ENCODE results near the gene C12orf75.
"Not testable (repeated sequence)": the region's sequence is repeated elsewhere in the genome, so short reads cannot be mapped to it uniquely, and the experiment has no call there.

The C12orf75 gene

DNA sequence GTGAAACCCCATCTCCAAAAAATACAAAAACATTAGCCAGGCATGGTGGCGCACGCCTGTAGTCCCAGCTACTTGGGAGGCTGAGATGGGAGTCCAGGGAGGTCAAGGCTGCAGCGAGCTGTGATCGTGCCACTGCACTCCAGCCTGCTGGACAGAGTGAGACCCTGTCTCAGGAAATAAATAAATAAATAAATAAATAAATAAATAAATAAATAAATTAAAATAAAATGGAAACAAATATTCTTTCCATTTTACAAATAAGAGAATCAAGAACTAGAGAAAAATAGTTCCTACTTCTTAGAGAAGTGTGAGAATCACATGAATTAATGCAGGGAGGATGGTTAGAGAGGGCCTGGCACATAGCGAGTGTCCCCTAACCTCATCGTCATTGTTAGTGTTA lies 53.7 kb downstream of the C12orf75 start:
- no peak for DNase-seq

- no peak for DNase-seq
Measured at GRCh38 chr12:105384916-105385535, 54.5 kb downstream of the C12orf75 start.

- no peak for DNase-seq
Measured at GRCh38 chr12:105386431-105386830, 55.9 kb downstream of the C12orf75 start.

DNA sequence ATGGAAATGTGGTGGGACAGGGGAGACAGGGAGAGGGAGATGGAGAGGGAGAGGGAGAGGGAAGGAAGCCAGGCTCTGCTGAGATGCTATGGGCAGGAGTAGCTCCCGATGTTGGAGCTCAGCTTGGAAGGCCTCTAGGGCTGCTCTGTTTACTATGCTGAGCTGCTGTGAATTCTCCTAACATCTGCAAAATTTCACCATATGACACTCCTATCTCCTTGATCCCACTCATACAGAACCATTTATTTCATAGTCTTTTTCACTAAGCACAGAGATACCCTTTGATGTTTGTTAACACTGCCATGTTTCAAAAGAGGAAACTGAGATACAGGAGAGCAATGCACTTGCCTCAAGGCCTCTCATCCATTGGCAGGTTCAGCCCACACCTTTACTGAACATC lies 60.7 kb downstream of the C12orf75 start:
- no peak for DNase-seq

DNA sequence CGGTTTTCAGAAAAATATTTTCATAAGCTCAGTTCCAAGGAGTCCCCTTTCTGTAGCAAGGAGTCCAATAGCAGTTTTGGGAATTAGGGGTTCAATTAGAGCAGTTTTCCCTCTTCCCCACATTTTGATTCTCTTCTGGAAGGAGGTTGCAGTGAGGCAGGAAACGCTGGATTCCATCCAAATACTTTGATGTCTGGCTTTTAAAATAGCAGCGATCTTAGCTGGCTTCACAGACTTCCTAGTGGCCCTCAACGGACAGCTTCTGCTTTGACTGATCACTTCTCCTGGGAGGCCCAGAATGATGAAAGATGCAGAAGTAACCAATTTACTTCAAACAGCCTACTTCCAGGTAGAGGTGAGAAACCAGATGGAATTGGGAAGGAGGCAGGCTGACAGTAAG lies 63.1 kb downstream of the C12orf75 start:
- DNase-seq, result no peak

GRCh38 chr12:105396024-105396423 lies 65.5 kb downstream of the C12orf75 start:
- DNase-seq, result no peak

- no peak for DNase-seq
Measured at GRCh38 chr12:105396983-105397382, 66.5 kb downstream of the C12orf75 start.

DNA sequence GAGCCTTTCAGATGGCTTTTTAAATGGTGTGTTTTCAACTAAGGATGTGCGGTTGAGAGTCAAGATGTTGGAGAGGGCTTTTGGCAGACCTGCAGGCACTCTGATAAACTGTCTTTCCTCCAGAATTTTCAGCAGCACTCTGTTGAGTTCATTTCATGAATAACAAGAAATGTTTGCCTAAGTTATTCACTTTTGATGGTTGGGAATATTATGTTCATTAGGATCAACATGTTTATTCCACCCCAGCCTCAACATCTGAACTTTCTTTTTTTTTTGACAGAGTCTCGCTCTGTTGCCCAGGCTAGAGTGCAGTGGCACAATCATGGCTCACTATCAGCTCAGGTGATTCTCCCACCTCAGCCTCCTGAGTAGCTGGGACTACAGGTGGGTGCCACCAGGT lies 68.4 kb downstream of the C12orf75 start:
- DNase-seq, result no peak

GRCh38 chr12:105399428-105400081 lies 69.1 kb downstream of the C12orf75 start:
- DNase-seq, result no peak

DNA sequence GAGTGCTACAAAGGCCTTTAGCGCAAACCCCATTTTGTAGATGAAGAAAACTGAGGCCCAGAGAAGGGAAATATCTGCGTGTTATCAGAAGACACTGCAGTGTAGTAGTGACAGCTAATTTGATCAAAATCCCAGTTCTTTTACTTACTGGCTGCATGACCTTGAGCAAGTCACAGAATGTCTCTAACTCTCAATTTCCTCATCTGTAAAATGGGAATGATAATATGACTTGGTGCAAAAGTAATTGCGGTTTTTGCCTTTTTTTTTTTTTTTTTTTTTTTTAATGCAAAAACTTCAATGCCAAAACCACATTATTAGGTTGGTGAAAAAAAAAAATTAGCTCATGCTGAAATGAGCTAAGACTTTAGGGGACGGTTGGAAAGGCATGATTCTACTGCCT lies 69.7 kb downstream of the C12orf75 start:
- DNase-seq, result no peak

- DNase-seq, result no peak
Measured at GRCh38 chr12:105401198-105401597, 70.7 kb downstream of the C12orf75 start.

DNA sequence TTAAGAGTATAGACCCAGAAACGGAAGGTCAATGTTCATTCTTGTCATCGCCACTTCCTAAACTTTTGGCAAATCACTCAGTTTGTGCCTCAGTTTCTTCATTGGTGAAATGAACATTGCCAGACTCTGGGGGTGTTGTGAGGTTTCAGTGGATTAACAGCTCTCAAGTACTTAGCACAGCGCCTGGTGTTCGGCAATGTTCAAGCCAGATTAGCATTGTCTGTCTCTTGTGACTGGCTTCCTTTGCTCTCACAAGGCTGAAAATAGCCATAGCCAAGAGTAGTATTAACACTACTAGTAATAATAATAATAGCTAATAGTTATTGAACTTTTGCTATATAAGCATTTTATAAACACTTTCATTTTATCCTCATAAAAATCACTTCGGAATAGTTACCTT lies 71.9 kb downstream of the C12orf75 start:
- no peak for DNase-seq

GRCh38 chr12:105403095-105403494 lies 72.6 kb downstream of the C12orf75 start:
- no peak for DNase-seq

DNA sequence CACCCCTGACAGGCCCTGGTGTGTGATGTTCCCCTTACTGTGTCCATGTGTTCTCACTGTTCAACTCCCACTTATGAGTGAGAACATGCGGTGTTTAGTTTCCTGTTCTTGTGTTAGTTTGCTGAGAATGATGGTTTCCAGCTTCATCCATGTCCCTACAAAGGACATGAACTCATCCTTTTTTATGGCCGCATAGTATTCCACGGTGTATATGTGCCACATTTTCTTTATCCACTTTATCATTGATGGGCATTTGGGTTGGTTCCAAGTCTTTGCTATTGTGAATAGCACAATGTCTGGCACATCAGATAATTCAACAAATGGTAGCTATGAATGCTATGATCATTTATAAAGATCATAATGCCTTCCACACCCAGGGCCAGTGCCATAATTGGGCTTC lies 73.6 kb downstream of the C12orf75 start:
- DNase-seq, result not testable (repeated sequence)

GRCh38 chr12:105406497-105406896 lies 76.0 kb downstream of the C12orf75 start:
- no peak for DNase-seq

DNA sequence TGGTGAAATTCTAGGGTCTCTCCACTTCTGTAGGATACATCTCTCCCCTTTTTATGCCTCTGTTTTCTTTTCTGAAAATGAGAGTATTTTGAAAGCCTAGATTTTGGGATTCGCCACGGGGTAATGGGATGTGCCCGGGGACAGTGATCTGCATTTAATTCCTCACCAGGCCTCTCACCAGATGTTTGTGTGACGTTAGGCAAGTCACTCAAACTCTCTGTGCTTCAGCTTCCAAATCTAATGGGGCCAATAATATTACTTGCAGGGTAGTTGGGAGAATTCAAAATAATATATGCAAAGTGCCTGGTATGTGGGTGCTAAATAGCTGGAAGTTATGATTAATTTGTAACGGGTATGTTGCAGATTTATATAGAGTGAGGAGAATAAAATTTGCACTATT lies 78.8 kb downstream of the C12orf75 start:
- no peak for DNase-seq

- no peak for DNase-seq
Measured at GRCh38 chr12:105409801-105410471, 79.4 kb downstream of the C12orf75 start.

DNA sequence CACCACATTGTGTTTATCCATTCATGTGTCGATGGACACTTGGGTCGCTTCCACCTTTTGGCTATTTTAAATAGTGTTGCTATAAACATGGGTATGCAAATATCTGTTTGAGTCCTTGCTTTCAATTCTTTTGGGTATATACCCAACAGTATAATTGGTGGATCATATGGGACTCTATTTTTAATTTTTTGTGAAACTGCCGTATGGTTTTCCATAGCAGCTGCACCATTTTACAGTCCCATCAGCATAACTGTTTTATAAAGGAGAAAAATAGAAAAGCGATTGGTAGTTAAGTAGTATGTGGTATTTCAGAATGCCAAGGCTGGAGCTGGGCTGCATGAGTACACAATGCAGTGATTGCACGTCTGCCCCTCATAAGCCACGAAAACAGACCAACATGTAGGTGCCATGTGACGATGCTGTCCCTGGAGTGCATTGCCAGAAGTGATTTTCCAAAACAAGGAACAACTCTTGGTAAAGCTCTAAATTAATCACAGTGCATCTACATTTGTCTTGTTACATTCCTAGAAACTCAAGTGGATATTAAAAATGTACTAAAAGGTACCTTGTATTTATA lies 83.5 kb downstream of the C12orf75 start:
- DNase-seq, result no peak

- no peak for DNase-seq
Measured at GRCh38 chr12:105417732-105418131, 87.2 kb downstream of the C12orf75 start.

DNA sequence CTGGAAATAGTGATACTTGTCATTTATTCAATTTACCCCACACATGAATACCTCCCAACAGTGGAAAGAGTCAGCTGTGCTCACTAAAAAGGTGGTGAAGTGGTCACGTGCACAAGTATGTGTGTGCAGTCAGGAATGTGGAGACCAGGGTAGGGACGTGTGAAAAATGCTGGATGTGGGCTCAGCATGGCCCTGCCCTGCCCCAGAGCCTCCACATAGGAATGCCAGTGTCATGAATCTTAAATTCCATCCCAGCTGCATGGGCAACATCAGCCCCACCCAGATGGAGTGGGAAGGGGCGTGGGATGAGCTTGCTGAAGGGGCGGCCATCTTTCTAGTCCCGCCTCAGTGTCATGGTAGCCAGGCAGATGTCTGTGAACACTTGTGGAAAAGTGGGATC lies 87.7 kb downstream of the C12orf75 start:
- no peak for DNase-seq

DNA sequence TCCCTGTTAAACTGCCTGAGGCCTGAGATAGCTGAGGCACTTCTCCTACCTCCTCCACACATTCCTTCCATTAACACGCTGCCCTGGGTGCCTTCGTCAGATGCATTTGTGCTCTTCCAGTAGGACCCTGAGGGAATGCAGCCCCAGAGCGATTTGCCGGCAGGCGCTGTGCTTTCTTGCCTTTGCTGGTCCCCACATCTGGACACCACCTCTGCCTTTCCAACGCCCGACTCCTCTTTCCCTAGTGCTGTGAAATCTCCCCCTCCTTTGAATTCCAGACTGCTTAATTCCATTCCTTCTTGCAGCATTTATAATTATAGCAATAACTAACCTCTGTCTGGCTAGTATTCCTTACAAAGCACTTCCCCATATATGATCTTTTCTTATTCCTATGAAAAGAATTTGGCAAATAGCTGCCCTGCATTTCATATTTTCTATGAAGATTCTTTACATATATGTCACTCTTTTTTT lies 88.4 kb downstream of the C12orf75 start:
- no peak for DNase-seq

- no peak for DNase-seq
Measured at GRCh38 chr12:105419606-105420005, 89.1 kb downstream of the C12orf75 start.

GRCh38 chr12:105420046-105420445 lies 89.6 kb downstream of the C12orf75 start:
- DNase-seq, result no peak

All from midbrain (tissue), 1 donor.